H9 (cell line): ENCODE results near the gene TSPAN11. TPM values are rescaled to one million over a fixed set of nuclear protein-coding genes. Genes with fewer than 3 reads are reported as not detected.

Experiments
- DNase-seq: peaks from one replicate; pipeline ENCODE4 v3.0.0-alpha.2; 2017
- H2AFZ ChIP-seq: one replicate; pipeline ENCODE4 v1.6.1; 2013; ENCODE audit warnings: mild to moderate bottlenecking, low read length, control low read depth, moderate library complexity
- H2AK5ac ChIP-seq: 2 replicates; pipeline ENCODE4 v1.6.1; 2013; ENCODE audit warnings: low read length, control low read depth, mixed read lengths; ENCODE audit not compliant: insufficient read length
- H2BK120ac ChIP-seq: one replicate; pipeline ENCODE4 v1.6.1; 2013; ENCODE audit warnings: low read depth, mild to moderate bottlenecking, low read length, control low read depth, inconsistent platforms; ENCODE audit not compliant: poor library complexity, severe bottlenecking
- H2BK12ac ChIP-seq: 2 replicates; pipeline ENCODE4 v1.6.1; 2013; ENCODE audit warnings: low read length, control low read depth, mixed read lengths, low read depth; ENCODE audit not compliant: insufficient read length
- H2BK15ac ChIP-seq: 2 replicates; pipeline ENCODE4 v1.6.1; 2013; ENCODE audit warnings: low read depth, low read length, control low read depth
- H2BK20ac ChIP-seq: one replicate; pipeline ENCODE4 v1.6.1; 2013; ENCODE audit warnings: low read depth, mild to moderate bottlenecking, low read length, control low read depth, inconsistent platforms; ENCODE audit not compliant: poor library complexity, severe bottlenecking
- H2BK5ac ChIP-seq: 2 replicates; pipeline ENCODE4 v1.6.1; 2013; ENCODE audit warnings: low read length, control low read depth, mixed read lengths; ENCODE audit not compliant: insufficient read length
- H3K14ac ChIP-seq: 2 replicates; pipeline ENCODE4 v1.6.1; 2013; ENCODE audit warnings: low read length, control low read depth; ENCODE audit not compliant: insufficient read depth
- H3K18ac ChIP-seq: 2 replicates; pipeline ENCODE4 v1.6.1; 2013; ENCODE audit warnings: low read depth, mild to moderate bottlenecking, mixed read lengths, low read length, control low read depth; ENCODE audit not compliant: insufficient read length
- H3K23ac ChIP-seq: 2 replicates; pipeline ENCODE4 v1.6.1; 2013; ENCODE audit warnings: low read length, control low read depth, mixed read lengths, low read depth; ENCODE audit not compliant: insufficient read length
- H3K23me2 ChIP-seq: 2 replicates; pipeline ENCODE4 v1.6.1; 2013; ENCODE audit warnings: low read depth, mild to moderate bottlenecking, mixed read lengths, low read length, control low read depth; ENCODE audit not compliant: insufficient read length, poor library complexity, severe bottlenecking
- H3K27ac ChIP-seq: 2 replicates; pipeline ENCODE4 v1.5.1; 2013; ENCODE audit warnings: low read length, control low read depth, mixed read lengths, low read depth; ENCODE audit not compliant: insufficient read length
- H3K27me3 ChIP-seq: 2 replicates; pipeline ENCODE4 v1.6.1; 2013; ENCODE audit warnings: low read length, control low read depth, inconsistent platforms; ENCODE audit not compliant: insufficient read depth
- H3K4ac ChIP-seq: 2 replicates; pipeline ENCODE4 v1.6.1; 2013; ENCODE audit warnings: low read depth, mild to moderate bottlenecking, control low read depth, inconsistent platforms, low read length, moderate library complexity
- H3K4me1 ChIP-seq: 2 replicates; pipeline ENCODE4 v1.6.1; 2013; ENCODE audit warnings: low read length, control low read depth, inconsistent platforms; ENCODE audit not compliant: insufficient read depth
- H3K4me2 ChIP-seq: 2 replicates; pipeline ENCODE4 v1.6.1; 2013; ENCODE audit warnings: low read length, control low read depth, mixed read lengths; ENCODE audit not compliant: insufficient read length, insufficient read depth
- H3K56ac ChIP-seq: 2 replicates; pipeline ENCODE4 v1.6.1; 2013; ENCODE audit warnings: low read depth, mild to moderate bottlenecking, mixed read lengths, low read length, control low read depth; ENCODE audit not compliant: insufficient read length
- H3K79me1 ChIP-seq: 2 replicates; pipeline ENCODE4 v1.6.1; 2013; ENCODE audit warnings: low read depth, mild to moderate bottlenecking, moderate library complexity, low read length, control low read depth, inconsistent platforms; ENCODE audit not compliant: insufficient read depth, poor library complexity, severe bottlenecking
- H3K79me2 ChIP-seq: 2 replicates; pipeline ENCODE4 v1.6.1; 2013; ENCODE audit warnings: low read length, control low read depth, inconsistent platforms; ENCODE audit not compliant: insufficient read depth
- H3K9ac ChIP-seq: 2 replicates; pipeline ENCODE4 v1.6.1; 2013; ENCODE audit warnings: low read length, control low read depth, mixed read lengths; ENCODE audit not compliant: insufficient read length; ENCODE audit errors: extremely low read depth
- H3K9me3 ChIP-seq: one replicate; pipeline ENCODE4 v1.6.1; 2013; ENCODE audit warnings: low read depth, low read length, inconsistent platforms; ENCODE audit not compliant: control insufficient read depth
- H3T11ph ChIP-seq: one replicate; pipeline ENCODE4 v1.6.1; 2013; ENCODE audit warnings: mild to moderate bottlenecking, low read length, control low read depth, inconsistent platforms
- H4K20me1 ChIP-seq: one replicate; pipeline ENCODE4 v1.6.1; 2013; ENCODE audit not compliant: control insufficient read depth, insufficient read length, insufficient read depth
- H4K5ac ChIP-seq: 2 replicates; pipeline ENCODE4 v1.6.1; 2013; ENCODE audit warnings: low read depth, mild to moderate bottlenecking, mixed read lengths, low read length, control low read depth; ENCODE audit not compliant: insufficient read length
- H4K8ac ChIP-seq: replicated peaks from 2 replicates; pipeline ENCODE4 v1.6.1; 2013; ENCODE audit warnings: low read length, control low read depth, mixed read lengths, low read depth; ENCODE audit not compliant: insufficient read length
- H4K91ac ChIP-seq: 2 replicates; pipeline ENCODE4 v1.6.1; 2013; ENCODE audit warnings: low read depth, mild to moderate bottlenecking, moderate library complexity, mixed read lengths, low read length, control low read depth; ENCODE audit not compliant: insufficient read length
- H3K27ac Mint-ChIP-seq, 3 experiments: 2 replicates in 2 of 3; 3 replicates in 1 of 3; pipeline ENCODE4 v1.8.0; 2020 to 2021; ENCODE audit warnings: mixed read lengths in 3 of 3, mild to moderate bottlenecking in 1 of 3, moderate library complexity in 1 of 3
- H3K27me3 Mint-ChIP-seq: 2 replicates; pipeline ENCODE4 v1.8.0; 2021; ENCODE audit warnings: low read depth, mild to moderate bottlenecking, moderate library complexity, mixed read lengths
- H3K36me3 Mint-ChIP-seq, 3 experiments: 2 replicates in 2 of 3; 3 replicates in 1 of 3; pipeline ENCODE4 v1.8.0; 2020 to 2021; ENCODE audit warnings: low read depth in 3 of 3, mixed read lengths in 3 of 3; ENCODE audit not compliant: insufficient read depth in 1 of 3
- H3K4me1 Mint-ChIP-seq, 2 experiments: 2 replicates each; pipeline ENCODE4 v1.8.0; 2020; ENCODE audit warnings: mixed read lengths in 2 of 2
- H3K4me3 Mint-ChIP-seq, 2 experiments: 2 replicates in 1 of 2; 3 replicates in 1 of 2; pipeline ENCODE4 v1.8.0; 2020 to 2021; ENCODE audit warnings: mild to moderate bottlenecking in 2 of 2, mixed read lengths in 2 of 2, moderate library complexity in 1 of 2
- H3K9me3 Mint-ChIP-seq, 2 experiments: 2 replicates in 1 of 2; 3 replicates in 1 of 2; pipeline ENCODE4 v1.8.0; 2020; ENCODE audit warnings: mild to moderate bottlenecking in 2 of 2, mixed read lengths in 2 of 2, moderate library complexity in 1 of 2
- WGBS: extraction: QIAGEN DNeasy Blood & Tissue Kit; methylation state at CpG from one replicate; pipeline ENCODE4 v1.1.7; 2013; ENCODE audit warnings: missing lambda C conversion rate, low lambda C conversion rate, mixed read lengths; ENCODE audit not compliant: insufficient read length; ENCODE audit errors: extremely low coverage; 5-methylcytosine and 5-hydroxymethylcytosine counted together
- total RNA-seq: library from RNA; stranded (reverse); gene quantifications from 2 replicates; pipeline ENCODE4 v1.2.1, GENCODE V29; 2021
- TF ChIP-seq, protein P1 (sequence below): fragments of 200-600 bp; sonication (generic); conservative IDR thresholded peaks from 3 replicates; pipeline ENCODE4 v1.8.0; 2021; ENCODE audit warnings: antibody characterized with exemption, mild to moderate bottlenecking

TSPAN11 gene
- total RNA-seq, 1 experiment from 2014 or later: 4.2 TPM

DNA sequence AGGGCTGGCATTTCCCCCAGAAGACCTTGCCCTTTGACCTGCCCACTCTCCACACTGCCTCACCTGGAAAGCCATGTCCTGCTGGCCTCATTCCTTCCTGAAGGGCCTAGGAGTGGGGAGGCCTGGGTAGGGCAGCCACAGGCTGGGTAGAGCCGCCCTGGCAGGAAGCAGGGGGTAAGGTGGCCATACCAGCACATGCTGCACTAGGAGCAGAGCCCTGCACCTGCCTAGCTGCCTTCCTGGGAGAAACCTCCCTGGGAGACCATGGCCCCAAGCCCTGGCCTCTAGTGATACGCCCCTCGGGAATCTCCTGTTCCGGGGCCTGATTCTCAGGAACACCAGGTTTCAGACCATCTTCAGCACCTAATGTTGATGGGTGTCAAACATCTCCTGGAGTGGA, 65.8 kb downstream of the TSPAN11 start:
- Histone ChIP-seq H3K14ac (no peak overlapping the region), H2BK15ac (no peak overlapping the region), H2AK5ac (no peak overlapping the region), H4K20me1 (no peaks in the 10 kb centered on the region), H3K79me1 (no peaks in the 10 kb centered on the region), H3K9ac (no peak overlapping the region), H3T11ph (no peak overlapping the region), H3K4me1 (no peaks in the 10 kb centered on the region), H4K5ac (no peak overlapping the region), H3K9me3 (no peaks in the 10 kb centered on the region), H4K8ac (no peak overlapping the region), H4K91ac (no peak overlapping the region), H3K23me2 (no peaks in the 10 kb centered on the region), H3K18ac (no peak overlapping the region), H2BK120ac (no peak overlapping the region), H2BK5ac (no peak overlapping the region), H3K27ac (no peak overlapping the region), H2AFZ (no peak overlapping the region), H2BK20ac (no peak overlapping the region), H2BK12ac (no peak overlapping the region), H3K4ac (no peak overlapping the region), H3K4me2 (no peak overlapping the region), H3K23ac (no peak overlapping the region), H3K56ac (no peak overlapping the region), H3K27me3 (no peaks in the 10 kb centered on the region), H3K79me2 (no peaks in the 10 kb centered on the region)
- DNase-seq: no peak
- Mint-ChIP-seq H3K36me3 (peaks cover 0 to 3% (median 0%) of the 10 kb centered on the region in 3 experiments; a peak in 1 of 7 replicates), H3K27ac (0 out of 7 replicates have a peak overlapping the region, but pooled peaks of 1 of the 3 experiments have one; percentile 35), H3K4me1 (peaks cover 9 to 13% of the 10 kb centered on the region in 2 experiments; a peak in 3 of 4 replicates), H3K27me3 (no peaks in the 10 kb centered on the region; the same call in 1 of the 2 replicates), H3K4me3 (no peak overlapping the region), H3K9me3 (no peaks in the 10 kb centered on the region)
- TF ChIP-seq, protein P1, sequence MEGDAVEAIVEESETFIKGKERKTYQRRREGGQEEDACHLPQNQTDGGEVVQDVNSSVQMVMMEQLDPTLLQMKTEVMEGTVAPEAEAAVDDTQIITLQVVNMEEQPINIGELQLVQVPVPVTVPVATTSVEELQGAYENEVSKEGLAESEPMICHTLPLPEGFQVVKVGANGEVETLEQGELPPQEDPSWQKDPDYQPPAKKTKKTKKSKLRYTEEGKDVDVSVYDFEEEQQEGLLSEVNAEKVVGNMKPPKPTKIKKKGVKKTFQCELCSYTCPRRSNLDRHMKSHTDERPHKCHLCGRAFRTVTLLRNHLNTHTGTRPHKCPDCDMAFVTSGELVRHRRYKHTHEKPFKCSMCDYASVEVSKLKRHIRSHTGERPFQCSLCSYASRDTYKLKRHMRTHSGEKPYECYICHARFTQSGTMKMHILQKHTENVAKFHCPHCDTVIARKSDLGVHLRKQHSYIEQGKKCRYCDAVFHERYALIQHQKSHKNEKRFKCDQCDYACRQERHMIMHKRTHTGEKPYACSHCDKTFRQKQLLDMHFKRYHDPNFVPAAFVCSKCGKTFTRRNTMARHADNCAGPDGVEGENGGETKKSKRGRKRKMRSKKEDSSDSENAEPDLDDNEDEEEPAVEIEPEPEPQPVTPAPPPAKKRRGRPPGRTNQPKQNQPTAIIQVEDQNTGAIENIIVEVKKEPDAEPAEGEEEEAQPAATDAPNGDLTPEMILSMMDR: no peak
- no CpG with 5 or more reads among the region's 4 CpGs for WGBS
